Stimulated activated CD4-positive, alpha-beta T cell treated with anti-CD3 and anti-CD28 coated beads, TNF-alpha, amount 100 ng/mL, for 1 hour (primary cell): ENCODE results near the gene PECR.
"Not testable (repeated sequence)": the region's sequence is repeated elsewhere in the genome, so short reads cannot be mapped to it uniquely, and the experiment has no call there.

Source experiments
- DNase-seq, 3 donors: peaks; one replicate each; pipeline ENCODE4 v3.0.0-alpha.2; 2020; ENCODE audit warnings: low read depth in 3 of 3, low spot score in 1 of 3

The PECR gene

DNA sequence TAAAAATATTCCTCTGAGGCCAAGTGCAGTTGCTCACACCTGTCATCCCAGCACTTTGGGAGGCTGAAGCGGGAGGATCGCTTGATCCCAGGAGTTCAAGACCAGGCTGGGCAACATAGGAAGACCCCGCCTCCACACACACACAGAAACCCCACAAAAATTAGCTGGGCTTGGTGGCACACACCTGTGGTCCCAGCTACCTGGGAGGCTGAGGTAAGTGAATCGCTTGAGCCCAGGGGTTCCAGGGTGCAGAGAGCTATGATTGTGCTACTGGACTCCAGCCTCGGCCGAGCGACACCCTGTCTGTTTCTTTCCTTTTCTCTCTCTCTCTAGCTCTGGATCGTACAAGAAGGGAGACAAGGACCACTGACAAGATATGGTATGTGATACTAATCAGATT lies 25.7 kb upstream of the PECR start:
- DNase-seq, result no peak

DNA sequence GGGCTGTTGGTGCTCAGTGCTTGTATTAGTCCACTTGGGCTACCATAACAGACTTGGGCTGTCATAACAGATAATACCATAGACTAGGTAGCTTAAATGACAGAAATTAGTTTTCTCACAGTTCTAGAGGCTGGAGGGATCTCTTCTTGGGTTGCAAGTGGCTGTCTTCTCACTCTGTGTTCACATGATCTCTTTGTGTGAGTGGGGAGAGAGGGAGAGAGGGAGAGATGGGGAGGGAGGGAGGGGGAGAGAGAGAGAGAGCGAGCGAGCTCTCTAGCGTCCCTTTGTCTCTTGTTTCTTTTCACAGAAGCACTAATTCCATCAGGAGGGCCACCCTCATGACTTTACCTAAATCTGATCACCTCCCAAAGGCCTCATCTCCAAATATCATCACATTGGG lies 23.1 kb upstream of the PECR start:
- no peak for DNase-seq

- DNase-seq, result no peak
Observed at GRCh38 chr2:216103213-216103612, 21.6 kb upstream of the PECR start.

GRCh38 chr2:216101109-216101508 lies 19.5 kb upstream of the PECR start:
- no peak for DNase-seq

DNA sequence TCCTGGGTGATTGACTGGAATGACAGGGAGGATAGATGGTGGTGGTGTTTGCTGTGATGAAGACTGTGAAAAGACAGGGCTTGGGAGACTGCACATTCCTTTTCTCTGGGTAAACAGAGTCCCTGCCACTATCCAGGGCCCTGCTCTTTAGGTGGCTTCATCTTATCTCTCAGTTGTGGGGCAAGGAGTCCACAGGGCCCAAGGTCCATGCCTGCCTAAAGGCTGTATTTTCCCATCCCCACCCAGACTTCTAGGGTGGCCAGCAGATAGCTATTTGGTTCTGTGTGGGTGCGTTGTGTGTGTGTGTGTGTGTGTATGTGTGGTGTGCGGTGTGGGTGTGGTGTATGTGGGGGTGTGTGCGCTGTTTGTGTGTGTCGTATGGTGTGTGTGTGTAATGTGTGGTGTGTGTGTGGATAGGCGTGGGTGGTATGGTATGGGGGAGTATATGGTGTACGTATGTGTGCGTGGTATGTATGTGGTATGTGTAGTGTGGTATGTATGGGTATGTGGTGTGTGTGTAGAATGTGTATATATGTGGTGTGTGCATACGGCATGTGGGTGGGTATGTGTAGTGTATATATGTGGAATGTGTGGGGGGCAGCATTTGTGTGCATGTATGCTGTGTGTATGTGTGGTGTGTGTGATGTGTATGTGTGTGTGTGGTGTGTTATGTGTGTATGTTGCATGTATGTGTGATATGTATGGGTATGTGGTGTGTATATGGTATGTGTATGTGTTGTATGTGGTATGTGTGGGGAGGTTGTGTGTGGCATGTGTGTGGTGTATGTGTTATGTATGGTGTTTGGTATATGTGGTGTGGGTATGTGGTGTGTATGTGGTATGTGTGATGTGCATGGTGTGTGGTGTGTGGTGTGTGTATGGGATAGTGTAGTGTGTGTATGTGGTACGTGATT lies 17.1 kb upstream of the PECR start:
- no peak for DNase-seq

GRCh38 chr2:216094701-216095100 lies 13.1 kb upstream of the PECR start:
- DNase-seq, result no peak

DNA sequence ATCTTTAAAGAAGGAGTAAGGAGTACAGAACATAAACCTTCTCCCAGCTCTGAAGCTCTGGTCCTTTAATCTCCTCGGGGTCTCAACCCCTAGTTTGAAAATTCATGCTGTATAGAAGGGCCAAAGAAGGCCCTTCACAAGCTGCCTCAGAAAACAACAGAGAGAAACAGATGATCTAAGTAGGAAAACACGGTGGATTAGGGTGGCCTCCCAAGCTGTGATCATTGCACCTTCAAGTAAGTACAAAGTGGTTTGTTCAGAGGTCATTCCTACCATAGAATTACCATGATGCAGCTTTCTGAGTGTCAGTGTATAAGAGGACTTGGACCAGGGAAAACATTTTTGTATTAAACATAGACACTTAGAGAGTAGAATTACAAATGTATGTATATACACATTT lies 11.0 kb upstream of the PECR start:
- DNase-seq, result no peak

- DNase-seq, result no peak
Observed at GRCh38 chr2:216090369-216090786, 8.8 kb upstream of the PECR start.

GRCh38 chr2:216086207-216086893 lies 4.7 kb upstream of the PECR start:
- DNase-seq, result no peak

DNA sequence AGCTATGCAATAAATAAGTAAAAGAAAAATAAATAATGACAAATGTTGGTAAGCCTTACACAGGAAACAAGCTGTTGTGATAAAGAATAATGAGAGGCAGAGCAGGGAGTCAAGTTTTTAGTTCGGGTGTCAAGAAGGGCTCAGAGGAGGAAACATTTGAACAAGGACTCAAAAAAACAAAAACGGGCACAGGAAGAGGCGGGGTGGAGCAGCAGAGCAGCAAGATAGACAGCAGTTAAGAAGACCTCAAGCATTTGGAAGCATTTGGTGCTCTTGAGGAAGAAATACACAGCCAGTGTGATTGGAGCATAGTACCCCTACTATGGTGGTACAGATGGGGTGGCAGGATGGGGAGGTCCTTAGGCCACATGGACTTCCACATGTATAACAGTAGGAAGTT lies 2.9 kb upstream of the PECR start:
- DNase-seq, result no peak

DNA sequence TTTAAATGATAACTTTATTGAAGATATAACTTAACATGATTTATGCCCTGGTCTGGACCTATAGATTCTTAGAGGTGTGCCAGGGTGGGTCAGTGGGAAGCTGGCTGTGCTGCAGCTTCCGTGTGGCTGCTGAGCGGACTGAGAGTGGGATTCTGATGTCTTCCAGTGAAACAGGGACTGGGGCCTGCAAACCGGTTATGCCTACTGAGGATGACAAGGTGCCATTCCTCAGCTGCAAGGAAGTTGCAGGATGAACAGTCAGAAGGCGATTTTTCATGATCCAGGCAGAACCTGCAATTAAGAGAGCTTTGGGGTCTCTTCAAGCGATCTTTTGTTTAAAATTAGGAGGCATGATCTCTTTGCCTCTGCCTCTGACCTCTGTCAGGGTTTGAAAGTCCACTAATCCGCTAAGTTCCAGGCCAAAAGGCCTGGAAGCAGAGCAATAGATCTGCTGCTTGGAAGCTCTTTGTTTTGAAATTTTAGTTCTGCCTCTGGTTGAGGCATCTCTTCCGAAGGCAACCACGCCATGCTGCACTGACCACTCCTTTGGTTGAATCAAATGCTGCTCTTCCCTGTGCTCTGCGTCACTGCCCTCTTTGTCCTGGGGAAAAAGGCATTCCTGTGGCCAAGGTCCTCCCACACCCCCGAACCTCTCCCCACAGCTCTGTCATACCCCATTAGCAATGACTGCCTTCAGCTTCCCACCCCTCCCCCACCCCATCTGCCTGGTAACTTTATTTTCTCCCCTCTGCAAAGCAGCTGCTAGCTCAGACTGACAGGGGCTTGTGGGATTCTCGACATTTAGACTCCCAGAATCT lies 2.1 kb upstream of the PECR start:
- DNase-seq, result no peak

DNA sequence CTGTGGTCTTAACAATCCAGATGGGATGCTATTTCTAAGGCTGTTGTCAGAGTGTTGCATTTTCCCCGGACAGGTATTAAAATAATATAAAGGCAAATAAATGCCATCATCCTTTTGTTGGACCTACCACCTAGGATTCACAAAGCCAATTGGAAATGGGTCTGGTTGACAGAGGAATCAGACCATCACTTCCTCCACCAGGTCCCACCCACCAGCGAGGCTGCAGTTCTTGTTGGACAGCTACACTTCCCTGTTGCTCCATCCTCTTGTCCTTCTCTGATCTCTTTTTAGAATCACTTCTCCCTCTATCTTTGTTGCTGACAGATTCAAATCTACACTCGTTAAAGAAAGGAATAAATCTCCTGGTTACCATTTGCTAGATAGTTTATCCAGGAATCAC lies 1.2 kb upstream of the PECR start:
- no peak for DNase-seq

DNA sequence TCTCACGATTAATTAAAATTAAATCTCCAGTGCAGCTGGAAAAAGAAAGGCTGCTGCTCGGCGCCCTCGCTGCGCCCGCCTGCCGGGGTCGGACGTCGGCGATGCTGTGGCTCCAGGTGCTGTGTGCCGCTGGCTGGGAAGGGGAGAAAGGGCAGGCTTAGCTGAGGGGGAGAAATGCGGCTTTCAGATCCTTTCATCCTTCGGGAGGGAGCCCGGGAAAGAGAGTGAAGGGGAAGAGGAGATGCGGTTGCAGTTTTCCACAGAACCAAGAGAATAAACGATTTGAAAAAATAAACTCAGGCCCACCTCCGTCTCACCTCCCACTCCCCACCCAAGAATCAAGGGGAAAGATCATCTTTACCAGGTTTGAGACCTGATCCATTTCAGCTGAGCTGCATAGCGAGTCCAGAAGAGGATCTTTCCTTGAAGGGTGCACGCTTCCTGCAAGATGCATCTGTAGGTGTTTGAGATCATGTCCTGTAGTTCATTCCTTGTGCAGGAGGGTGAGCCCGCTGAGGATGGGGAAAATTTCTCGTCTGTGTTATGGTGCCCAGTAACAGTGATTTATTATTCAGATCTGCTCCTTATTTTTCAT lies 605 bp upstream of the PECR start:
- DNase-seq, result no peak

DNA sequence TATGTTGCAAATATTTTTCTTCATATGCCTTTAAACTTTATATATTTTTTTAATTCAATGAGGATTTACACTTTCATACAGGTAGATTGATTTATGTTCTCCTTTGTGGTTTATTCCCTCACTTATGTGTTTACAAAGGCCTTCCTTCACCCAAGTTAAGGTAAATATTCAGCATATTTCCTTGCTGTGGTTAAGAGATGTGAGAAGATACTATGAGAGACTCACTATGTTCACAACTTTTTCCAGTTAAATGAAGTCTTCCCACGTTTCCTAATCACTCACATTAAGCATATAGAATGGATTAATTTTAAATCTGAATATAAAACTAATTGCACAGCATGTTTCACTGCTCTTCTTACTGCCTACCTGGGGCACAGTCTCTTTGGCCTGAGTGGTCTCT lies 597 bp downstream of the PECR start:
- DNase-seq, result no peak

- not testable (repeated sequence) for DNase-seq
Observed at GRCh38 chr2:216080048-216080447, 1.6 kb downstream of the PECR start.

DNA sequence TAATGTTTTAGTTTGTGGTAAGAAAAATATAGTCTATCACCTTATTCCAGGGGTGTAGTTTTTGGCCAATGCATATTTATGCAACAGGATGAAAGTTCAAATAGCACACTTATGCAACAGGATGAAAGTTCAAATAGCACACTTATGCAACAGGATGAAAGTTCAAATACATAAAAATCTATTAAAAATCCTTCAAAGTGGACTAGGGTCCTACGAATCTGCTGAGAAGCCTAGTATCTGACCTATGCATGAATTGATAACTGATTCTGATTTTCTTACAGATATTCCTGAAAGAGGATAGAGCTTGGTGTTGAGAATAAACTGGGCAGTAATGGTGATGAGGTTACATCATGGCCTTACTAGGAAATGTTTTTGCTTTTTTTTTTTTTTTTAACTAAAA lies 2.8 kb downstream of the PECR start:
- no peak for DNase-seq

DNA sequence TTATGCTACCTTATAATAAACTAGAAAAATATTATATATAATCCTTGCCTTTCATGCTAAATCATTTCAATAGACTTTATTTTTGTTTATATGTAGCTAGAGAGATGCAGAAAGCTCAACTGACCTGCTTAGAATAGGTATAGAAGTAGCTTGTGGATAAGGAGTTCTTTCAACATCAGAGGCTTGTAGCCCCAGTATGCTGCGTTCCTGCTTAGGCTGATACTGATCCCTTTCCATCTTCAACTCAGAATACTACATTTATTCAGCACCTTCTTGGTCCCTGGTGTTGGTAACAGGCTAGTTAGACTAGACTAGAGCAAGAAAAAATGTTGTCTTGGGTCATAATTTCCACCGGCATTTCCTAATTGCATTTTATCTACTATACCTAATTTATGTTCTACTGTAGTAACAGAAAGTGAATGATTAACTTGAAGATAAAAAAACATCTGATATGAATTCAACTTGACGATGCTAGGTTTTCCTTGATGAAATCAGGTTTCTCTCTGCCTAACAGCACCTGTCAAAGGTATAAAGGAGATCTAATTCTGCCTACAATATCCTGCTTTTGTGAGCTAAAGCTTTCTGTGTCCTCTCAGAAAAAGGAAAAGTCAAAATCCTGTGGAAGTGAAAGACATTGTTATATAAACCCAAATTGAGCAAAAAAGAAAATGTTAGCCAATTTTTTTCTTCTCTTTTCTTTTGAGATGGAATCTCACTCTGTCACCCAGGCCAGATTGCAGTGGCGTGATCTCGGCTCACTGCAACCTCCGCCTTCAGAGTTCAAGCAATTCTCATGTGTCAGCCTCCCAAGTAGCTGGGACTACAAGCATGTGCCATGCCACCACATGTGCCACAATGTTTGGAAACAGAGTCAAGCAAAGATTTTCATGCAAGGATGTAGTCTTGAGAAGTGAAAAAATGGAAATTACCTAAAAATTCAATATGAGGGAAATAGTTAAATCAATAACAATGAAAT lies 5.8 kb downstream of the PECR start:
- no peak for DNase-seq

DNA sequence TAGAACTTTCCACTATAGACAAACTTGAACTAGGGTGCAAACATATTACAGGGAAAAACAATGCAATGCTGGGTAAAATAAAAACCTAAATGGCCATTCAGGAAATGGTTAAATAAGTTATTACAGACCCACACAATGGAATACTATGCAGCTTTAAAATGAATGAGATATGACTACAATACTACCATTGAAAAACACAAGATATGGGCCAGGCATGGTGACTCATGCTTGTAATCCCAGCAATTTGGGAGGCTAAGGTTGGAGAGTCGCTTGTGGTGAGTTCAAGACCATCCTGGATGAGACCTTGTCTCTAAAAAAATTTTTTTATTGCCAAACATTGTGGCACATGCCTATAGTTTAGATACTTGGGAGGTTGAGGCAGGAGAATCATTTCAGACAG lies 6.8 kb downstream of the PECR start:
- no peak for DNase-seq

GRCh38 chr2:216074380-216074779 lies 7.2 kb downstream of the PECR start:
- no peak for DNase-seq

- no peak for DNase-seq
Observed at GRCh38 chr2:216073773-216074172, 7.8 kb downstream of the PECR start.
